Urothelium cell line (cell line): ENCODE data around the gene DUSP8.

Experiments
- DNase-seq: peaks from one replicate; pipeline ENCODE4 v3.0.0; 2011; ENCODE audit warnings: low spot score, mixed read lengths
- FAIRE-seq: peaks from 2 replicates; lab custom pipeline; 2011; peaks lifted over from hg19 to GRCh38; lab: Jason Lieb, UNC

The DUSP8 gene

GRCh38 chr11:1536065-1536843 lies 35.8 kb downstream of the DUSP8 start:
- no peak for FAIRE-seq

GRCh38 chr11:1534682-1535081 lies 37.4 kb downstream of the DUSP8 start:
- FAIRE-seq (no peak), DNase-seq (peak; percentile 49)

More at GRCh38 chr11:1536065-1536843, 35.8 kb downstream of the DUSP8 start:
- no peak for DNase-seq

GRCh38 chr11:1534171-1534570 lies 37.9 kb downstream of the DUSP8 start:
- FAIRE-seq (no peak), DNase-seq (no peak)

- FAIRE-seq, result no peak
Measured at GRCh38 chr11:1533342-1533725, 38.7 kb downstream of the DUSP8 start.

GRCh38 chr11:1532606-1533341 lies 39.3 kb downstream of the DUSP8 start:
- FAIRE-seq (no peak), DNase-seq (no peak)

More at GRCh38 chr11:1533342-1533725, 38.7 kb downstream of the DUSP8 start:
- no peak for DNase-seq

GRCh38 chr11:1532014-1532586 lies 40.0 kb downstream of the DUSP8 start:
- DNase-seq, result no peak
- FAIRE-seq, result no peak

- DNase-seq (no peak), FAIRE-seq (no peak)
Measured at GRCh38 chr11:1531449-1532013, 40.5 kb downstream of the DUSP8 start.

- no peak for FAIRE-seq
- DNase-seq, result no peak
Measured at GRCh38 chr11:1530686-1531448, 41.2 kb downstream of the DUSP8 start.

- DNase-seq, result no peak
- no peak for FAIRE-seq
Measured at GRCh38 chr11:1529774-1530173, 42.3 kb downstream of the DUSP8 start.

GRCh38 chr11:1529286-1529685 lies 42.8 kb downstream of the DUSP8 start:
- no peak for FAIRE-seq

GRCh38 chr11:1528710-1529109 lies 43.4 kb downstream of the DUSP8 start:
- FAIRE-seq, result no peak
- no peak for DNase-seq

More at GRCh38 chr11:1529286-1529685, 42.8 kb downstream of the DUSP8 start:
- DNase-seq, result no peak

GRCh38 chr11:1526785-1527184 lies 45.3 kb downstream of the DUSP8 start:
- FAIRE-seq, result no peak
- DNase-seq, result no peak

- FAIRE-seq, result no peak
- no peak for DNase-seq
Measured at GRCh38 chr11:1523779-1524178, 48.3 kb downstream of the DUSP8 start.

- FAIRE-seq (no peak), DNase-seq (no peak)
Measured at GRCh38 chr11:1523077-1523476, 49.0 kb downstream of the DUSP8 start.

- DNase-seq (no peak), FAIRE-seq (no peak)
Measured at GRCh38 chr11:1522081-1522424, 50.0 kb downstream of the DUSP8 start.

- FAIRE-seq (no peak), DNase-seq (no peak)
Measured at GRCh38 chr11:1521382-1522080, 50.5 kb downstream of the DUSP8 start.

- no peak for FAIRE-seq
- DNase-seq, result no peak
Measured at GRCh38 chr11:1520663-1521267, 51.3 kb downstream of the DUSP8 start.

- DNase-seq (no peak), FAIRE-seq (no peak)
Measured at GRCh38 chr11:1520209-1520662, 51.8 kb downstream of the DUSP8 start.
